Measurements from ENCODE around the gene GPM6B. TPM values are rescaled to one million over a fixed set of nuclear protein-coding genes. Genes with fewer than 3 reads are reported as not detected.
A peak's percentile ranks its signal among the peaks of the same experiment; 100 is the strongest.
"Not testable (repeated sequence)": the region's sequence is repeated elsewhere in the genome, so short reads cannot be mapped to it uniquely, and the experiment has no call there.

GPM6B gene
- total RNA-seq, 4 donors from 2014 or later: 44.0 to 82.4 (median 56.1) TPM

- H3K4me1 ChIP-seq: peaks cover 0 to 48% (median 0%) of the 10 kb centered on the region in 3 donors
Measured at GRCh38 chrX:13732246-13733067, 84.4 kb downstream of the GPM6B start.

GRCh38 chrX:13730523-13730922 lies 86.4 kb downstream of the GPM6B start:
- H3K4me3 ChIP-seq, ATAC-seq, H3K36me3 ChIP-seq, H3K9me3 ChIP-seq, H3K27me3 ChIP-seq, H3K27ac ChIP-seq: not testable (repeated sequence)
- 83 to 88% methylated on average over 1 of the region's 1 CpG for WGBS, 2 donors (ENCODE audit: low coverage in 1 of 2)
- H3K4me1 ChIP-seq: peaks cover 0 to 30% (median 0%) of the 10 kb centered on the region in 3 donors

More at GRCh38 chrX:13732246-13733067, 84.4 kb downstream of the GPM6B start:
- no peak for ATAC-seq
- peak overlapping the region; percentile 23 to 93 (median 70) for H3K27ac ChIP-seq
- H3K4me3 ChIP-seq: no peak overlapping the region
- no peaks in the 10 kb centered on the region for H3K36me3 ChIP-seq
- TF ChIP-seq EP300 (IDR thresholded peaks at IDR 0.05): no peak
- TF ChIP-seq CTCF (IDR thresholded peaks at IDR 0.05): no peak
- no peak for TF ChIP-seq POLR2A (IDR thresholded peaks at IDR 0.05)
- no peak for TF ChIP-seq POLR2AphosphoS5 (IDR thresholded peaks at IDR 0.05)
- no peaks in the 10 kb centered on the region for H3K9me3 ChIP-seq
- no peaks in the 10 kb centered on the region for H3K27me3 ChIP-seq
- WGBS, 2 donors (ENCODE audit: low coverage in 1 of 2): 29 to 60% methylated on average over 5 to 7 of the region's 7 CpGs

GRCh38 chrX:13726583-13726982 lies 90.3 kb downstream of the GPM6B start:
- peaks cover 0 to 26% (median 0%) of the 10 kb centered on the region in 3 donors for H3K4me1 ChIP-seq
- ATAC-seq, H3K27me3 ChIP-seq, H3K4me3 ChIP-seq, H3K9me3 ChIP-seq, H3K27ac ChIP-seq, H3K36me3 ChIP-seq: not testable (repeated sequence)
- 100% methylated on average over 1 of the region's 2 CpGs; no CpG with 5 or more reads in 1 of the 2 donors for WGBS, 2 donors (ENCODE audit: low coverage in 1 of 2)

- not testable (repeated sequence) for ATAC-seq
- WGBS, 2 donors (ENCODE audit: low coverage in 1 of 2): 60% methylated on average over 1 of the region's 9 CpGs; no CpG with 5 or more reads in 1 of the 2 donors
- peak overlapping the region in 1 of 4 donors; percentile 11 for H3K27ac ChIP-seq
Measured at GRCh38 chrX:13724878-13725277, 92.0 kb downstream of the GPM6B start.

GRCh38 chrX:13721819-13722519 lies 94.9 kb downstream of the GPM6B start:
- Histone ChIP-seq H3K4me1 (peaks cover 0 to 51% (median 0%) of the 10 kb centered on the region in 3 donors), H3K27ac (peak overlapping the region in 3 of 4 donors; percentile 25 to 72 (median 63)), H3K36me3 (no peaks in the 10 kb centered on the region), H3K27me3 (no peaks in the 10 kb centered on the region), H3K9me3 (no peaks in the 10 kb centered on the region), H3K4me3 (no peak overlapping the region)
- TF ChIP-seq EP300 (IDR thresholded peaks at IDR 0.05): no peak
- TF ChIP-seq POLR2AphosphoS5 (IDR thresholded peaks at IDR 0.05): peak; percentile 30
- no peak for TF ChIP-seq POLR2A (IDR thresholded peaks at IDR 0.05)
- no peak for TF ChIP-seq CTCF (IDR thresholded peaks at IDR 0.05)
- WGBS, 2 donors (ENCODE audit: low coverage in 1 of 2): 34 to 56% methylated on average over 5 to 7 of the region's 7 CpGs
- no peak for ATAC-seq

More at GRCh38 chrX:13724878-13725277, 92.0 kb downstream of the GPM6B start:
- H3K9me3 ChIP-seq, H3K4me3 ChIP-seq, H3K27me3 ChIP-seq, H3K36me3 ChIP-seq: not testable (repeated sequence)
- peaks cover 0 to 25% (median 0%) of the 10 kb centered on the region in 3 donors for H3K4me1 ChIP-seq

- peaks cover 0 to 51% (median 0%) of the 10 kb centered on the region in 3 donors for H3K4me1 ChIP-seq
- H3K36me3 ChIP-seq: peaks cover 0 to 1% of the 10 kb centered on the region in 2 donors
- ATAC-seq: no peak
- TF ChIP-seq EP300 (IDR thresholded peaks at IDR 0.05): no peak
- TF ChIP-seq CTCF (IDR thresholded peaks at IDR 0.05): no peak
- no peak for TF ChIP-seq POLR2AphosphoS5 (IDR thresholded peaks at IDR 0.05)
- TF ChIP-seq POLR2A (IDR thresholded peaks at IDR 0.05): no peak
- peak overlapping the region in 3 of 4 donors; percentile 25 to 72 (median 63) for H3K27ac ChIP-seq
- H3K27me3 ChIP-seq: no peaks in the 10 kb centered on the region
- H3K4me3 ChIP-seq: no peak overlapping the region
- WGBS, 2 donors (ENCODE audit: low coverage in 1 of 2): 0 to 67% methylated on average over 1 to 4 of the region's 4 CpGs
- H3K9me3 ChIP-seq: no peaks in the 10 kb centered on the region
Measured at GRCh38 chrX:13721371-13721770, 95.5 kb downstream of the GPM6B start.

Other genes starting within 250 kb of the GPM6B start
- gene EGFL6, start 247.5 kb downstream of the GPM6B start, total RNA-seq: under 1 TPM in 1 of 4 donors, not detected in 3; 0.22 TPM
- 1 to 10 TPM; 2.7 to 5.3 (median 4.0) TPM for gene TCEANC, start 164.0 kb downstream of the GPM6B start, total RNA-seq
- gene RAB9A, start 128.0 kb downstream of the GPM6B start, total RNA-seq: 10 to 100 TPM; 29.6 to 50.7 (median 38.3) TPM
- gene TRAPPC2, start 82.5 kb downstream of the GPM6B start, total RNA-seq: 10 to 100 TPM; 14.3 to 17.3 (median 16.0) TPM
- 10 to 100 TPM; 15.2 to 26.6 (median 22.5) TPM for gene OFD1, start 82.3 kb downstream of the GPM6B start, total RNA-seq
- 10 to 100 TPM; 11.0 to 25.6 (median 20.7) TPM for gene GEMIN8, start 212.8 kb upstream of the GPM6B start, total RNA-seq

Measured in gastroesophageal sphincter (tissue), 4 donors.